ENCODE data around the gene CLCN2.

DNA sequence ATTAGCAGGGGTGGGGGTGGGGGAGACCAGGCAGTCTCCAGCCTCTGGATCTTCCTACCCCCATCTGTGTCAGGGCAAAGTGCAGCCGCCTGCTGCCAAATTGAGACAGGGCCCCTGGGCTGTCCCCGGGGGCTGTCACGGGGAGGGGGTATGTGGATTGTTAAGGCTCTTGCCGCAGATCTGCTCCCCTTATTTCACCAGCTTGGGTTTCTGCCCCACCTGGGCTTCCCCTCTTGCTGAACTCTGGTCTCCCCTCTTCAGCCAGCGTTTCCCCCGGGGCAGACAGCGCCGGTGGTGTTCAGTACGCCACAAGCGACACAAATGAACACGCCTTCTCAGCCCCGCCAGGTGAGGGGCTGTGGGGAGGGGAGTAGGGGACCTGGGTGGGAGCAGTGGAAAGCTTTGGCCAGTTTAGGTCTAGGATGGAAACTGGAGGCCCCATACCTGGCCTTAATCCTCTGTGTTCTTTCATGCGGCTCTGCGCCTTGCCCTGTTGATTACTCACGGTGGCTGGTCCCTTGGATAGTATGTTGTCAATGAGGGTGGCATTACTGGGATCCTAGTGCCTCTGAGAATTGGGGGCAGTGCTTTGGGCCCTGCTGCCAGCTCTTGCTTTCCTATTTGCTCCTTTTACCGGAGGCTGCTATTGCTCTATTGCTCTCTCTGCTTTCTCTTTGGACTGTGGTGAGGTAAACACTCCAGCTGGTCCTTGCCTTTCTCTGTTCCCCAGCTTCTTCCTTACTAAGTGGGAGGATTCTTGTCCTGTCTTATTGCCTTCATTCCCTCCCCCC is 45.3 kb downstream of the CLCN2 start:
- no peak for TF ChIP-seq EZH2 (optimal IDR thresholded peaks at IDR 0.05; ENCODE audit: low read depth, low read length)
- TF ChIP-seq, protein P1, sequence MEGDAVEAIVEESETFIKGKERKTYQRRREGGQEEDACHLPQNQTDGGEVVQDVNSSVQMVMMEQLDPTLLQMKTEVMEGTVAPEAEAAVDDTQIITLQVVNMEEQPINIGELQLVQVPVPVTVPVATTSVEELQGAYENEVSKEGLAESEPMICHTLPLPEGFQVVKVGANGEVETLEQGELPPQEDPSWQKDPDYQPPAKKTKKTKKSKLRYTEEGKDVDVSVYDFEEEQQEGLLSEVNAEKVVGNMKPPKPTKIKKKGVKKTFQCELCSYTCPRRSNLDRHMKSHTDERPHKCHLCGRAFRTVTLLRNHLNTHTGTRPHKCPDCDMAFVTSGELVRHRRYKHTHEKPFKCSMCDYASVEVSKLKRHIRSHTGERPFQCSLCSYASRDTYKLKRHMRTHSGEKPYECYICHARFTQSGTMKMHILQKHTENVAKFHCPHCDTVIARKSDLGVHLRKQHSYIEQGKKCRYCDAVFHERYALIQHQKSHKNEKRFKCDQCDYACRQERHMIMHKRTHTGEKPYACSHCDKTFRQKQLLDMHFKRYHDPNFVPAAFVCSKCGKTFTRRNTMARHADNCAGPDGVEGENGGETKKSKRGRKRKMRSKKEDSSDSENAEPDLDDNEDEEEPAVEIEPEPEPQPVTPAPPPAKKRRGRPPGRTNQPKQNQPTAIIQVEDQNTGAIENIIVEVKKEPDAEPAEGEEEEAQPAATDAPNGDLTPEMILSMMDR (IDR thresholded peaks at IDR 0.05; ENCODE audit: low read length): no peak
